CD4-positive, alpha-beta T cell treated with Interleukin-1 beta for 1 hour (primary cell): ENCODE measurements around the gene KLK2.

Source experiments
- DNase-seq, 2 donors: peaks; one replicate each; pipeline ENCODE4 v3.0.0-alpha.2; 2020 to 2022

Gene KLK2

DNA sequence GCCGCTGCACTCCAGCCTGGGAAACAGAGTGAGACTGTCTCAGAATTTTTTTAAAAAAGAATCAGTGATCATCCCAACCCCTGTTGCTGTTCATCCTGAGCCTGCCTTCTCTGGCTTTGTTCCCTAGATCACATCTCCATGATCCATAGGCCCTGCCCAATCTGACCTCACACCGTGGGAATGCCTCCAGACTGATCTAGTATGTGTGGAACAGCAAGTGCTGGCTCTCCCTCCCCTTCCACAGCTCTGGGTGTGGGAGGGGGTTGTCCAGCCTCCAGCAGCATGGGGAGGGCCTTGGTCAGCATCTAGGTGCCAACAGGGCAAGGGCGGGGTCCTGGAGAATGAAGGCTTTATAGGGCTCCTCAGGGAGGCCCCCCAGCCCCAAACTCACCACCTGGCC, at the start of gene KLK2:
TSS of gene KLK2 (plus strand) at position 384 of the 400 bp plus-strand sequence. CDS start 35 bp downstream, outside the sequence.
- no peak for DNase-seq

DNA sequence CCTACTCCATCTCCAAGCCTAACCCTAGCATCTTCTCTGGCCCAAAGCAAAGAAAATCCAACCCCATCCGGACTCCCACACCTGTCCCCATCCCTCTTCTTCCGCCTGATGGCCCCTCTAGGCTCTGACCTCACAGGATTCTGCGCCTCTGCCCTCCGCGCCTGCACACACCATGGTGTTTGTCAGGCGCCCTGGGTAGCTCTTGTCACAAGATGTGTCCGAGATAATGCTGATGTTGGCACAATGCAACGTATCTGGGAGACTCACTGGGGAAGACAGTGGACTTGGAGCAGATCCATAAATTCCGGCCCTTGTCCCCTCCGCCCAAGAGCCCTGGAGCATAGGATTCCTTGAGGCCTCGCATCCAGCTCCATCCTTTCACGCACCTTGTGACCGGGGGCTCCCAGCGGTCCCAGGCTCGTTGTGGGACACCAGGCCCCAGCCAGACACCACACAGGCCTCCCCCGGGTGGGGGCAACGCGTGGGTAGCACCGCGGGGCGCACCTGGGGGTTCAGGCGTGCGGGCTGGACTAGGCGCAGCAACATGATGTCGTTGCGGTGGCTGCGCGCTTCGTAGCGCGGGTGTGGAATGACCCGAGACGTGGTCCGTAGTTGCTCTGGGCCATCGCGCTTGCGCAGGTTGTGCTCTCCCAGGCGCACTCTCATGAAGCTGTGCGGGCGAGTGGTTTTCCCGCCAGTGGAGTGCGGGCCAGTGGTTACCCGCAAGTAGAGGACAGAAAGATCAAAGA, 46.6 kb upstream of the KLK2 start:
- no peak for DNase-seq

GRCh38 chr19:50827476-50827875, 45.8 kb upstream of the KLK2 start:
- DNase-seq, result no peak

GRCh38 chr19:50829801-50830200, 43.4 kb upstream of the KLK2 start:
- DNase-seq, result no peak

DNA sequence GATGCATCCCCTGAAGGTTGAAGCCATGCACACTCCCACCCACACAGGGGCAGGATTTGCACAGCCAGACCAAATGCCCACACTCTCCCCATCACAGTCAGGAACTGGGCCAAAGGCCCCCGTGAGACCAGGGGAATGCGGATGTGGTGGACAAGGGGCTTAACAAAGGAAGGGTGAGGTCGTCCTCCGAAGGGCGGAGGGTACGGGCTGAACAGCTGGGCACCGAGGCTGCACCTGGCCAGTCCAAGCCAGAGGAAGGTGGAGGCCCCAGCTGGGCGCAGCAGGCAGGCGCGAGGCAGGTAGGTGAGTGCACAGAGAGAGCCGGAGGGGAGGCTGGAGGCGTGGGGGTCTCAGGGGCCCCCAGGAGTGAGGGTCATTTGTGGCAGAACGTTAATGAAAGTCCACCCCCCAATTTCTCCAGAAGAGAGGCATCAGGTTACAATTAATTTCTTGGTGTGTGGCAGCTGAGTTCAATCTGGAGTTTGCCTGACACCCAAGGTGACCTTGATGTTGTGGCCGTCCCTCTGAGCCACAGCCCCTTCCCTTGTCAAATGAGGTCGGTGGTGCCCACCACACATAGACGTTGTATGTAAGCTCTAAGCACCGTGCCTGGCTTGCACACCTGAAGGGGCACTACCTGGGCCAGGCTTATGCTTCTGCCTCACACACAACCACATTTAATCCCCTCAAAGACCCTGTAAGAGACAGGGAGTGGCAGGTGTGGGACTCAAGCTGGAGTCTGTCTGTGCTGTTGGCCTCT, 42.8 kb upstream of the KLK2 start:
- no peak for DNase-seq

- DNase-seq, result no peak
Observed at GRCh38 chr19:50831026-50831396, 42.2 kb upstream of the KLK2 start.

DNA sequence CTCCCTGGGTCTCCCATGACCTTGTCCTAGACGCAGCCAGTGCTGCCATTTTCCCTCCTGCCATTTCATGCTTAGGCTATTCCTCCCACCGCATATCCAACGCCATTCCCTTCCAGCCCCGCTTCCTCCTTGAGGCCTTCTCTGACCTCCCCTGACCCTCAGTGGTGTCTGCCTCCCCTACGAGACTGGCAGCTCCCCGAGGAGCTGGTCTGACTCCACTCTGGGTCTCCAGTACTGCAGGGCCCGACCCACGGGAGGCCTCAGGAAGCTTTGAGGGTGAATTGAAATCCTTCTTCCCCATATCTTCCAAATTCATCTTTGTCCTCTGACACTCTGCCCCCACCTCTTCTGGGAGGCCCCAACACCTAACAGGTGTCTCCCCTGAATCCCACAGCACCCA, 40.6 kb upstream of the KLK2 start:
- DNase-seq, result no peak

GRCh38 chr19:50833117-50833801, 40.0 kb upstream of the KLK2 start, which contains the start of gene KLK15:
Gene KLK15, minus strand, starts transcription at chr19:50833574. Its CDS starts 2,082 bp downstream, at chr19:50831492.
- DNase-seq, result no peak

DNA sequence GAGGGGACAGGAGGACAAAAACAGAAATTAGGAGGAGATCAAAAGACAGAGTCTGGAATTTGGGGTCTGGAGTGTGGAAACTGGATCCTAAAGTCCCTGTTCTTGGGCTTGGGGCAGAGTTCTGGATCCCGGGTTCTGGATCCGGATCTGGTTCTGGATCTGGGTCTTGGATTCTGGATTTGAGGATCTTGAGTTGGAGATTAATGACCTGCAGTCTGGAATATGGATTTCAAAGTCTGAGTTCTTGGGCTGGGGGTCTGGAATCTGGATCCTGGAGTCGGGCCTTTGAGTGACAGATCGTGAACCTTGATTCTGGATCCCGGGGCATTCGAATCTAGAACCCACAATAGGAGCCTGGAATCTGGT, 39.5 kb upstream of the KLK2 start:
- no peak for DNase-seq

- DNase-seq, result no peak
Observed at GRCh38 chr19:50835103-50835784, 38.0 kb upstream of the KLK2 start.

- DNase-seq, result peak; percentile 64 to 68
Observed at GRCh38 chr19:50835785-50836542, 37.3 kb upstream of the KLK2 start.

DNA sequence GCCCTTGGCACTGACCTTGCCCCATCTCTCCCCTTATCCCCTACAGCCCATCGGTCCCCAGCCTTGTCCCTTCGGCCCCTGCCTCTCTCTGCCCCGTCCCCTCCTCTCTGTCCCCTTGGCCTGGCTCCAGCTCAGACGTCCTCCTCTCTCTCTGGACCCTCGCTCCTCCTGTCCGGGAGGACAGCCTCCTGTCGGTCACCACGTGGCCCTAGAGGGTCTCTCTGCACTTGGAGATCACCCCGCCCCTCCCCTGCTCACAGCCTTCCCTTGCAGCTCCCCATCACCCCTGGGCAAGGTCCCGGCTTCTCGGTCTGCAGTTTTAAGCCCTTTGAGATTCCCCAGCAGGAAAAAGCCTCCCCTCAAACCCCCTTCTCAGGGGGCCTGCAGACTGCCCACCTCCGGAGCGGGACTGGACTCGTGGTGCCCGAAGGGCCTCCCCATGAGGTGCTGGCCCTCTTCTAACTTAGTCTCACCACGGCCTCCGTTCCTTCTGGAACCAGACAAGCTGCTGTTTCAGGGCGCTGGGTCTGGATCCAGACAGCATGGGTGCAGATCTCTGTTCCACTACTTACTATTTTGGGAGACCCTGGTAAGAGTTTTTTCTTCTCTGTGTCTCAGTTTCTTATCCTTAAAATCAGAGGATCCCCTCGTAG, 36.6 kb upstream of the KLK2 start:
- DNase-seq, result no peak

GRCh38 chr19:50837300-50837699, 35.9 kb upstream of the KLK2 start:
- DNase-seq, result no peak

DNA sequence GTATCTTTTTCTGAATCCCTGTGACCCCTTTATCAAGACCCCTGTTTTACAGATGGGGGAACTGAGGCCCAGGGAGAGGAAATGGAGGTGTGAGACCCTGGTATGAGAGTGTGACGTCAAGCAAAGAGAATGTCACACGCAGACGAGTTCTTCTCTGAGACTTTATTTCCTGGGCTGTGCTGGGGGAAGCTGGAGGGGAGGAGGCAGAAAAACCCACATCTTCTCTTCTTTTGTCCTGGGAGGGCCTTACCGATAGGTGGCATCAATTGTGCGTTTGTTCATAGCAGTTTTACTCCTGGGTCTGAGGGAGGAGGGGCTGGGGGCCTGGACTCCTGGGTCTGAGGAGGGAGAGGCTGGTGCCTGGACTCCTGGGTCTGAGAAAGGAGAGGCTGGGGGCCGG, 35.0 kb upstream of the KLK2 start:
- DNase-seq, result no peak

DNA sequence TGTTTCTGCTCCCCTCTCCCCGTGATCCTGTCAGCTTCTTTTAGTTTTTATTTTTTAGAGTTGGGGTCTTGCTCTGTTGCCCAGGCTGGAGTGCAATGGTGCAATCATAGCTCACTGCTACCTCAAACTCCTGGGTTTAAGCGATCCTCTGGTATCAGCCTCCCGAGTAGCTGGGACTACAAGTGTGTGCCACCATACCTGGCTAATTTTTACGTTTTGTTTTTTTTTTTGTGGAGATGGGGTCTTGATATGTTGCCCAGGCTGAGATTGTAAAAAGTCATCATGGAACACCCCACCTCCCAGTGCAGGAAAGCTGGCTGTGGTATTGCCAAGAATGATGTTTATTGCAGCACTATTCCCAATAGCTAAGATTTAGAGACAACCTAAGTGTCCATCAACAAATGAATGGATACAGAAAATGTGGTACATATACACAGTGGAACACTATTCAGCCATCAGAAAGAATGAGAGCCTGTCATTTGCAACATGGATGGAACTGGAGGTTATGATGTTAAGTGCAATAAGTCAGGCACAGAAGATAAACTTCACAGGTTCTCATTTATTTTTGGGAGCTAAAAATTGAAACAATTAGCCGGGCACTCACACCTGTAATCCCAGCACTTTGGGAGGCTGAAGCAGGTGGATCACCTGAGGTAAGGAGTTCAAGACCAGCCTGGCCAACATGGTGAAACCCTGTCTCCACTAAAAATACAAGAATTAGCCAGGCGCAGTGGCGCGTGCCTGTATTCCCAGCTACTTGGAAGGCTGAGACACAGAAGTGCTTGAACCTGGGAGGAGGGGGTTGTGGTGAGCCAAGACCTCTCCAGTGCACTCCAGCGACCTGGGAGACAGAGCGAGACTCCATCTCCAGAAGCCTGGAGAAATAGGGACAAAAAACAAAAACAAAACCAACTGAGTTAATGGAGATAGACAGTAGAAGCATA, 33.3 kb upstream of the KLK2 start:
- no peak for DNase-seq

GRCh38 chr19:50842130-50842529, 31.1 kb upstream of the KLK2 start:
- DNase-seq, result no peak

DNA sequence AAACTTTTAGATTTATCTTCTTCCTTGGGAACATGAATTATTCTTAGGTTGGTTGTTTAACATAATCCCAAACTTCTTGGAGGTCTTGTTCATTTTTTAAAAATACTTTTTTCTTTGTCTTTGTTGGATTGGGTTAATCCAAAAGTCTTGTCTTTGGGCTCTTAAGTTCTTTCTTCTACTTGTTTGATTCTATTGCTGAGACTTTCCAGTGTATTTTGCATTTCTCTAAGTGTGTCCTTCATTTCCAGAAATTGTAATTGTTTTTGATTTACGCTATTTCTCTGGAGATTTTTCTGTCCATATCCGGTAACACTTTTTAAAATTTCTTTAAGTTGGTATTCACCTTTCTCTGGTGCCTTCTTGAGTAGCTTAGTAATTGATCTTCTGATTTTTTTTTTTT, 30.0 kb upstream of the KLK2 start:
- no peak for DNase-seq

- no peak for DNase-seq
Observed at GRCh38 chr19:50843701-50844221, 29.5 kb upstream of the KLK2 start.

- DNase-seq, result no peak
Observed at GRCh38 chr19:50844296-50844935, 28.8 kb upstream of the KLK2 start.

DNA sequence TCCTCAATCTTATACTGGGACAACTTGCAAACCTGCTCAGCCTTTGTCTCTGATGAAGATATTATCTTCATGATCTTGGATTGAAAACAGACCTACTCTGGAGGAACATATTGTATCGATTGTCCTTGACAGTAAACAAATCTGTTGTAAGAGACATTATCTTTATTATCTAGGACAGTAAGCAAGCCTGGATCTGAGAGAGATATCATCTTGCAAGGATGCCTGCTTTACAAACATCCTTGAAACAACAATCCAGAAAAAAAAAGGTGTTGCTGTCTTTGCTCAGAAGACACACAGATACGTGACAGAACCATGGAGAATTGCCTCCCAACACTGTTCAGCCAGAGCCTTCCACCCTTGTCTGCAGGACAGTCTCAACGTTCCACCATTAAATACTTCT, 22.5 kb upstream of the KLK2 start:
- no peak for DNase-seq
